GM12878 (cell line): Measurements from ENCODE around the gene ADH7. TPM values are rescaled to one million over a fixed set of nuclear protein-coding genes. Genes with fewer than 3 reads are reported as not detected.

Experiments
- ATAC-seq: fragments of 200-7000 bp; cut with Tn5 transposase; 3 replicates; pipeline ENCODE4 v1.9.1; 2020; ENCODE audit warnings: mild to moderate bottlenecking, moderate library complexity
- BruUV-seq: library from RNA; stranded (reverse); fragments of 400-500 nt; replicated peaks from 2 replicates; lab custom pipeline; 2021; lab: Mats Ljungman, UMichigan
- CTCF ChIA-PET: fragments of 300-600 bp; sonication (Branson Sonifier 250); formaldehyde crosslinking; extraction: SDS; loops from one replicate; lab custom pipeline; 2021; ENCODE audit warnings: inconsistent platforms; lab: Yijun Ruan, JAX
- POLR2A ChIA-PET: fragments of 350-600 bp; formaldehyde crosslinking; extraction: SDS; loops from one replicate; lab custom pipeline; 2021; ENCODE audit warnings: inconsistent platforms; lab: Charles Lee
- RAD21 ChIA-PET: fragments of 300-600 bp; sonication (Branson Sonifier 250); formaldehyde crosslinking; loops from one replicate; lab custom pipeline; 2023; ENCODE audit warnings: antibody characterized with exemption; ENCODE audit not compliant: unreplicated experiment; lab: Charles Lee
- SMC1A ChIA-PET: fragments of 300-600 bp; sonication (Branson Sonifier 250); formaldehyde crosslinking; loops from one replicate; lab custom pipeline; 2023; ENCODE audit not compliant: unreplicated experiment, uncharacterized antibody; lab: Charles Lee
- DNase-seq: peaks from one replicate; pipeline ENCODE4 v3.0.0-alpha.2; 2011; ENCODE audit warnings: low read depth, low spot score
- FAIRE-seq: peaks from 3 replicates; lab custom pipeline; 2011; peaks lifted over from hg19 to GRCh38; lab: Jason Lieb, UNC
- H2AFZ ChIP-seq: 2 replicates; pipeline ENCODE4 v1.6.0; 2011; ENCODE audit warnings: low read depth, low read length, control low read depth; ENCODE audit not compliant: control insufficient read depth
- H3K27ac ChIP-seq: 2 replicates; pipeline ENCODE4 v1.5.1; 2011; ENCODE audit warnings: control low read depth; ENCODE audit not compliant: control insufficient read depth, insufficient read depth
- H3K27me3 ChIP-seq, 2 experiments: replicated peaks in 1 of 2; 2 replicates each; pipeline versions ENCODE4 v1.6.0 to v1.6.1; 2011; ENCODE audit warnings: low read length in 1 of 2; ENCODE audit not compliant: control insufficient read depth in 2 of 2, insufficient read depth in 2 of 2
- H3K36me3 ChIP-seq, 2 experiments: 2 replicates each; pipeline ENCODE4 v1.5.1; 2011; ENCODE audit warnings: low read length in 1 of 2; ENCODE audit not compliant: control insufficient read depth in 2 of 2, insufficient read depth in 2 of 2
- H3K4me1 ChIP-seq: 2 replicates; pipeline ENCODE4 v1.6.1; 2011; ENCODE audit warnings: mild to moderate bottlenecking, low read length, moderate library complexity, mixed read lengths; ENCODE audit not compliant: control insufficient read depth, insufficient read depth
- H3K4me2 ChIP-seq: 2 replicates; pipeline ENCODE4 v1.6.0; 2011; ENCODE audit warnings: control low read depth; ENCODE audit not compliant: control insufficient read depth, insufficient read depth
- H3K4me3 ChIP-seq: fragments of 200-600 bp; sonication (generic); 2 replicates; pipeline ENCODE4 v1.5.1; 2016
- H3K79me2 ChIP-seq: 2 replicates; pipeline ENCODE4 v1.6.0; 2011; ENCODE audit warnings: low read length; ENCODE audit not compliant: control insufficient read depth, insufficient read depth
- H3K9ac ChIP-seq: 2 replicates; pipeline ENCODE4 v1.8.0; 2011; ENCODE audit warnings: low read length, control low read depth, mixed read lengths; ENCODE audit not compliant: control insufficient read depth, insufficient read depth
- H3K9me3 ChIP-seq: replicated peaks from 3 replicates; pipeline ENCODE4 v1.5.1; 2011; ENCODE audit warnings: mild to moderate bottlenecking, low read length; ENCODE audit not compliant: control insufficient read depth, insufficient read depth
- H4K20me1 ChIP-seq: 2 replicates; pipeline ENCODE4 v1.6.0; 2011; ENCODE audit not compliant: control insufficient read depth, insufficient read depth
- ATF2 ChIP-seq: IDR thresholded peaks from 2 replicates; pipeline ENCODE4 v1.6.1; 2012; ENCODE audit warnings: low read length, inconsistent platforms
- ATF7 ChIP-seq: fragments of 450-650 bp; IDR thresholded peaks from 2 replicates; pipeline ENCODE4 v1.6.1; 2016; ENCODE audit warnings: low read depth, mild to moderate bottlenecking
- BCL11A ChIP-seq: IDR thresholded peaks from 2 replicates; pipeline ENCODE4 v1.6.1; 2011; ENCODE audit warnings: low read depth, low read length
- BHLHE40 ChIP-seq, 2 experiments: fragments of 450-650 bp in 1 of 2; IDR thresholded peaks; 2 replicates each; pipeline ENCODE4 v1.6.1; 2011 to 2017; ENCODE audit warnings: low read depth in 2 of 2, borderline replicate concordance in 1 of 2, improper control_type of control experiment in 1 of 2, low read length in 1 of 2, mild to moderate bottlenecking in 1 of 2
- CREM ChIP-seq: IDR thresholded peaks from 2 replicates; pipeline ENCODE4 v1.6.1; 2014; ENCODE audit warnings: antibody characterized with exemption, low read depth
- EP300 ChIP-seq, 2 experiments: fragments of 150-350 bp in 1 of 2; IDR thresholded peaks; 2 replicates each; pipeline ENCODE4 v1.6.1; 2011 to 2012; ENCODE audit warnings: low read depth in 2 of 2, low read length in 2 of 2, borderline replicate concordance in 1 of 2, improper control_type of control experiment in 1 of 2, inconsistent platforms in 1 of 2; ENCODE audit not compliant: control insufficient read depth in 1 of 2
- EZH2 ChIP-seq: IDR thresholded peaks from 2 replicates; pipeline ENCODE4 v1.6.1; 2012; ENCODE audit warnings: low read depth, mild to moderate bottlenecking, control low read depth, inconsistent platforms, low read length, borderline replicate concordance; ENCODE audit not compliant: control insufficient read depth
- IKZF2 ChIP-seq, 2 experiments: fragments of 450-650 bp; IDR thresholded peaks; 2 replicates each; pipeline ENCODE4 v1.6.1; 2017; ENCODE audit warnings: mild to moderate bottlenecking in 2 of 2, moderate library complexity in 2 of 2
- IRF4 ChIP-seq: IDR thresholded peaks from 2 replicates; pipeline ENCODE4 v1.6.1; 2011; ENCODE audit warnings: low read depth, low read length
- JUNB ChIP-seq: IDR thresholded peaks from 2 replicates; pipeline ENCODE4 v1.6.1; 2016; ENCODE audit warnings: antibody characterized with exemption, mild to moderate bottlenecking
- MEF2A ChIP-seq: IDR thresholded peaks from 2 replicates; pipeline ENCODE4 v1.6.1; 2011; ENCODE audit warnings: low read depth, mild to moderate bottlenecking, low read length, moderate library complexity; ENCODE audit not compliant: insufficient read depth
- NBN ChIP-seq: fragments of 450-650 bp; IDR thresholded peaks from 2 replicates; pipeline ENCODE4 v1.6.1; 2016
- NFIC ChIP-seq: IDR thresholded peaks from 2 replicates; pipeline ENCODE4 v1.6.1; 2012; ENCODE audit warnings: low read depth, mild to moderate bottlenecking, inconsistent platforms, low read length, moderate library complexity
- NFYA ChIP-seq: IDR thresholded peaks from 2 replicates; pipeline ENCODE4 v1.6.1; 2011; ENCODE audit warnings: low read depth, mild to moderate bottlenecking, low read length, improper control_type of control experiment, borderline replicate concordance
- POU2F2 ChIP-seq: IDR thresholded peaks from 3 replicates; pipeline ENCODE4 v1.6.1; 2011; ENCODE audit warnings: low read depth, mild to moderate bottlenecking, low read length, borderline replicate concordance
- RUNX3 ChIP-seq: IDR thresholded peaks from 2 replicates; pipeline ENCODE4 v1.6.1; 2012; ENCODE audit warnings: low read length, inconsistent platforms
- ZNF24 ChIP-seq: fragments of 450-650 bp; IDR thresholded peaks from 2 replicates; pipeline ENCODE4 v1.6.1; 2017; ENCODE audit warnings: antibody characterized with exemption, mild to moderate bottlenecking
- WGBS: methylation state at CpG from one replicate; pipeline ENCODE4 v1.1.6; 2016; ENCODE audit warnings: low lambda C conversion rate; ENCODE audit not compliant: insufficient replicate concordance, insufficient coverage; ENCODE audit errors: missing lambda C conversion rate; 5-methylcytosine and 5-hydroxymethylcytosine counted together
- in situ Hi-C: fragments of 300-500 bp; cut with MboI; formaldehyde crosslinking; loops from 9 replicates; pipeline ENCODE4 v1.14.3; 2018; ENCODE audit warnings: mixed read lengths
- intact Hi-C: fragments of 100-400 bp; cut with micrococcal nuclease; formaldehyde crosslinking; loops from one replicate; pipeline ENCODE4 v1.14.2; 2022; ENCODE audit not compliant: unreplicated experiment
- polyA plus RNA-seq, 11 experiments: library from polyadenylated mRNA; depleted of rRNA in 4 of 11; unstranded in 6 of 11; stranded (reverse) in 5 of 11; fragments of >200 nt; fragmentation: Nextera tagmentation in 4 of 11; fragmentation: Illumina TruSeq in 1 of 11; extraction: Ambion mirVana in 4 of 11; extraction: Trizol in 1 of 11; gene quantifications; 1 replicate in 1 of 11; 2 replicates in 10 of 11; pipeline versions ENCODE4 v1.2.1 to v1.2.3, GENCODE V29; 2011 to 2016; ENCODE audit warnings: inconsistent platforms in 2 of 11, missing spikeins in 2 of 11, low read depth in 1 of 11
- total RNA-seq, 4 experiments: library from RNA; depleted of rRNA in 3 of 4; stranded (reverse); fragments of >200 nt in 3 of 4; fragmentation: Illumina TruSeq in 1 of 4; extraction: Trizol in 1 of 4; gene quantifications; 2 replicates each; pipeline versions ENCODE4 v1.2.1 to v1.2.3, GENCODE V29; 2013 to 2021

ADH7 gene
- total and polyA plus RNA-seq, 10 of the 15 experiments (the other 5 are each of a cell fraction or from before 2014, with no cell fraction given) = not detected

- Histone ChIP-seq H4K20me1 (no peaks in the 10 kb centered on the region), H2AFZ (no peak overlapping the region), H3K36me3 (no peaks in the 10 kb centered on the region), H3K4me1 (peaks cover 16% of the 10 kb centered on the region), H3K9ac (no peak overlapping the region), H3K27me3 (no peaks in the 10 kb centered on the region), H3K27ac (peak overlapping the region; percentile 17; the same call in 1 of the 2 replicates), H3K79me2 (no peaks in the 10 kb centered on the region), H3K4me3 (peak overlapping the region; percentile 28; the same call in 1 of the 2 replicates), H3K9me3 (no peaks in the 10 kb centered on the region), H3K4me2 (peak overlapping the region; percentile 31)
- ATAC-seq (peak; percentile 85), FAIRE-seq (peak; percentile 73), DNase-seq (peak; percentile 59)
- ChIA-PET CTCF (interaction anchor here (0.6 to 5.8 kb wide), 22 partner anchors 8 to 935 kb away, joined by 3 to 60 read pairs (median 4); partner anchors contain the start of genes ADH5 and METAP1), SMC1A (interaction anchor here (0.7 to 4.1 kb wide), 30 partner anchors 8 to 1251 kb away, joined by 3 to 38 read pairs (median 4); partner anchors contain the start of genes ADH1A, ADH5 and METAP1), RAD21 (interaction anchor here (0.6 to 3.8 kb wide), 16 partner anchors 21 to 1291 kb away, joined by 3 to 44 read pairs (median 4); partner anchors contain the start of genes ADH5 and METAP1), POLR2A (interaction anchor here (0.6 to 1.2 kb wide), 2 partner anchors 315 to 950 kb away, joined by 3 read pairs; partner anchors contain the start of gene ADH5)
- TF ChIP-seq POU2F2 (no peak), RUNX3 (peak; percentile 59; the same call in 1 of the 2 replicates), NFIC (peak; percentile 23; the same call in 1 of the 2 replicates), IRF4 (peak; percentile 51; the same call in 1 of the 2 replicates), ATF7 (peak; percentile 61; the same call in 1 of the 2 replicates), BHLHE40 (IDR thresholded peaks at IDR 0.05; ENCODE audit: borderline replicate concordance in 1 of 2, low read depth in 2 of 2, low read length in 1 of 2) (peak in 1 of 2 experiments; percentile 6; a peak in 2 of 4 replicates), CREM (peak; percentile 28; the same call in 1 of the 2 replicates), EZH2 (no peak), MEF2A (peak; percentile 24; the same call in 1 of the 2 replicates), IKZF2 (IDR thresholded peaks at IDR 0.05) (peak in 1 of 2 experiments; percentile 36; a peak in 1 of 4 replicates), JUNB (peak; percentile 55), NBN (no peak), ZNF24 (0 out of 2 replicates have a peak, but pooled peaks have one; percentile 14), EP300 (IDR thresholded peaks at IDR 0.05; ENCODE audit: borderline replicate concordance in 1 of 2, control insufficient read depth in 1 of 2, low read depth in 2 of 2, low read length in 2 of 2) (peak; percentile 28 to 38; a peak in 2 of 4 replicates), BCL11A (peak; percentile 50; the same call in 1 of the 2 replicates), ATF2 (peak; percentile 49; the same call in 1 of the 2 replicates), NFYA (no peak)
- in situ Hi-C loops (loop anchor here (5.0 to 25.0 kb wide), 3 partner anchors 281 to 941 kb away; partner anchors contain the start of gene METAP1), intact Hi-C loops (loop anchor here (1.0 to 10.0 kb wide), 5 partner anchors 315 to 1259 kb away; partner anchors contain the start of genes ADH5, RAP1GDS1 and STPG2)
- no TSS peak for BruUV-seq
- WGBS = 10% methylated on average over 5 of the region's 5 CpGs
Measured at GRCh38 chr4:99403380-99404184, 31.6 kb downstream of the ADH7 start.
